ENCODE measurements around the gene NTN5. TPM values are rescaled to one million over a fixed set of nuclear protein-coding genes. Genes with fewer than 3 reads are reported as not detected.
"Not testable (repeated sequence)": the region's sequence is repeated elsewhere in the genome, so short reads cannot be mapped to it uniquely, and the experiment has no call there.

Gene NTN5
- total and polyA plus RNA-seq, 2 of the 4 experiments (the other 2 are of a cell fraction), result 0.19 TPM; not detected in 1

- ChIA-PET CTCF (no interaction called here), POLR2A (ENCODE audit: unreplicated experiment) (no interaction called here)
- DNase-seq (no peak), ATAC-seq (ENCODE audit: low read depth) (no peak)
- in situ Hi-C loops (cut with MboI; ENCODE audit: low sequenced_read_pairs) (no loop called here), dilution Hi-C loops (cut with HindIII; ENCODE audit: low sequenced_read_pairs, unreplicated experiment) (no loop called here), intact Hi-C loops (cut with micrococcal nuclease) (no loop called here)
- no peak overlapping the region for H3K23ac ChIP-seq (ENCODE audit: low read depth, low read length)
- no peak overlapping the region for H3K27ac ChIP-seq (ENCODE audit: insufficient read depth, low read length)
- no peak overlapping the region for H4K91ac ChIP-seq (ENCODE audit: insufficient read depth, low read depth, low read length)
- no peak overlapping the region for H2BK5ac ChIP-seq (ENCODE audit: low read depth, low read length, poor library complexity, severe bottlenecking)
- no peak overlapping the region for H3K56ac ChIP-seq (ENCODE audit: extremely low read depth, insufficient read depth, low read length)
- no peak overlapping the region for H2BK120ac ChIP-seq (ENCODE audit: low read depth, low read length)
- no peak overlapping the region for H3K9ac ChIP-seq (ENCODE audit: low read depth, low read length)
- H3K27me3 ChIP-seq (ENCODE audit: control insufficient read depth, insufficient read depth, low read length), result peaks cover 8% of the 10 kb centered on the region
- H3K18ac ChIP-seq (ENCODE audit: low read depth, low read length), result no peak overlapping the region
- WGBS, 2 experiments (ENCODE audit: extremely low coverage in 2 of 2, insufficient read length in 1 of 2), result 58% methylated on average over 2 of the region's 3 CpGs; no CpG with 5 or more reads in 1 of the 2 experiments
- H3K4me3 ChIP-seq (ENCODE audit: insufficient read depth, low read depth, low read length), result no peak overlapping the region
- TF ChIP-seq NFE2L2 (IDR thresholded peaks at IDR 0.05; ENCODE audit: low read depth, low read length) (no peak), CHD1 (IDR thresholded peaks at IDR 0.05; ENCODE audit: low read depth, low read length) (no peak), POLR2A (IDR thresholded peaks at IDR 0.05; ENCODE audit: low read depth, low read length) (no peak), MXI1 (IDR thresholded peaks at IDR 0.05; ENCODE audit: borderline replicate concordance, low read depth, low read length) (no peak)
- H2AFZ ChIP-seq (replicated peaks; ENCODE audit: low read length, poor library complexity), result no peak overlapping the region
- no peaks in the 10 kb centered on the region for H3K4me1 ChIP-seq (ENCODE audit: control insufficient read depth, insufficient read depth, low read length)
- no peaks in the 10 kb centered on the region for H3K36me3 ChIP-seq (ENCODE audit: control insufficient read depth, insufficient read depth, low read length)
- H3K9me1 ChIP-seq (ENCODE audit: insufficient read depth, low read length), result no peaks in the 10 kb centered on the region
- H4K20me1 ChIP-seq (ENCODE audit: insufficient read depth, low read length), result no peaks in the 10 kb centered on the region
- no peak overlapping the region for H2AK9ac ChIP-seq (replicated peaks; ENCODE audit: low read depth, low read length, poor library complexity)
- no peak overlapping the region for H3K4me2 ChIP-seq (ENCODE audit: low read depth, low read length)
- H3K4ac ChIP-seq (ENCODE audit: low read depth, low read length), result no peak overlapping the region
- no TSS peak for BruUV-seq (replicated peaks)
- H4K8ac ChIP-seq (ENCODE audit: low read depth in 2 of 2, low read length in 2 of 2), result no peak overlapping the region
- no peak overlapping the region for H2BK15ac ChIP-seq (ENCODE audit: low read depth, low read length)
- H3K79me1 ChIP-seq (ENCODE audit: low read depth in 1 of 2, low read length in 2 of 2), result no peaks in the 10 kb centered on the region
- no peak overlapping the region for H2AK5ac ChIP-seq (ENCODE audit: low read depth, low read length)
- H4K5ac ChIP-seq (ENCODE audit: low read depth, low read length), result no peak overlapping the region
- no peak overlapping the region for H2BK20ac ChIP-seq (ENCODE audit: low read depth, low read length)
- no peaks in the 10 kb centered on the region for H3K9me3 ChIP-seq (ENCODE audit: control insufficient read depth, insufficient read depth, low read length)
- no peak overlapping the region for H3K14ac ChIP-seq (replicated peaks; ENCODE audit: low read depth, low read length)
These were observed 15.0 kb upstream of the NTN5 start for GRCh38 chr19:48687776-48688175.

- H2AFZ ChIP-seq (replicated peaks; ENCODE audit: low read length, poor library complexity); H3K9me3 ChIP-seq (ENCODE audit: control insufficient read depth, insufficient read depth, low read length); H2AK5ac ChIP-seq (ENCODE audit: low read depth, low read length); H4K20me1 ChIP-seq (ENCODE audit: insufficient read depth, low read length); H3K9me1 ChIP-seq (ENCODE audit: insufficient read depth, low read length); H3K27ac ChIP-seq (ENCODE audit: insufficient read depth, low read length); H3K27me3 ChIP-seq (ENCODE audit: control insufficient read depth, insufficient read depth, low read length); ATAC-seq (ENCODE audit: low read depth); H2BK120ac ChIP-seq (ENCODE audit: low read depth, low read length); BruUV-seq (replicated peaks); H4K91ac ChIP-seq (ENCODE audit: insufficient read depth, low read depth, low read length); in situ Hi-C loops (cut with MboI; ENCODE audit: low sequenced_read_pairs); intact Hi-C loops (cut with micrococcal nuclease); H4K5ac ChIP-seq (ENCODE audit: low read depth, low read length); H2BK5ac ChIP-seq (ENCODE audit: low read depth, low read length, poor library complexity, severe bottlenecking); H3K4me1 ChIP-seq (ENCODE audit: control insufficient read depth, insufficient read depth, low read length); H3K4me2 ChIP-seq (ENCODE audit: low read depth, low read length); H2BK15ac ChIP-seq (ENCODE audit: low read depth, low read length); H3K4me3 ChIP-seq (ENCODE audit: insufficient read depth, low read depth, low read length); POLR2A ChIA-PET (ENCODE audit: unreplicated experiment); H3K4ac ChIP-seq (ENCODE audit: low read depth, low read length); CTCF ChIA-PET; H3K23ac ChIP-seq (ENCODE audit: low read depth, low read length); H3K14ac ChIP-seq (replicated peaks; ENCODE audit: low read depth, low read length); H2BK20ac ChIP-seq (ENCODE audit: low read depth, low read length); H3K56ac ChIP-seq (ENCODE audit: extremely low read depth, insufficient read depth, low read length); DNase-seq; H3K79me1 ChIP-seq (ENCODE audit: low read depth in 1 of 2, low read length in 2 of 2); H4K8ac ChIP-seq (ENCODE audit: low read depth in 2 of 2, low read length in 2 of 2); H3K36me3 ChIP-seq (ENCODE audit: control insufficient read depth, insufficient read depth, low read length); H3K9ac ChIP-seq (ENCODE audit: low read depth, low read length); H3K18ac ChIP-seq (ENCODE audit: low read depth, low read length); H2AK9ac ChIP-seq (replicated peaks; ENCODE audit: low read depth, low read length, poor library complexity); dilution Hi-C loops (cut with HindIII; ENCODE audit: low sequenced_read_pairs, unreplicated experiment): not testable (repeated sequence)
- 100% methylated on average over 1 of the region's 7 CpGs; no CpG with 5 or more reads in 1 of the 2 experiments for WGBS, 2 experiments (ENCODE audit: extremely low coverage in 2 of 2, insufficient read length in 1 of 2)
These were observed 13.8 kb upstream of the NTN5 start for GRCh38 chr19:48686637-48687036.

Data from IMR-90 (cell line).